ENCODE results near the gene LORICRIN. TPM values are rescaled to one million over a fixed set of nuclear protein-coding genes. Genes with fewer than 3 reads are reported as not detected.

Gene LORICRIN
- total RNA-seq, 2 experiments from 2014 or later: not detected

- ChIA-PET POLR2A (no interaction called here), CTCF (no interaction called here)
- Histone ChIP-seq H3K4me1 (ENCODE audit: insufficient read depth, low read length) (no peaks in the 10 kb centered on the region), H3K27me3 (ENCODE audit: control insufficient read depth in 1 of 2, insufficient read depth in 2 of 2, low read length in 2 of 2) (peaks cover 4 to 19% of the 10 kb centered on the region in 2 experiments), H3K4me3 (ENCODE audit: low read length) (no peak overlapping the region), H3K27ac (ENCODE audit: low read depth in 1 of 2, low read length in 2 of 2) (no peak overlapping the region), H3K9me3 (ENCODE audit: control insufficient read depth in 1 of 2, insufficient read depth in 1 of 2, low read length in 2 of 2) (peaks cover 0 to 7% of the 10 kb centered on the region in 2 experiments), H3K36me3 (ENCODE audit: insufficient read depth, low read length) (no peaks in the 10 kb centered on the region)
- Mint-ChIP-seq H3K9me3 (no peaks in the 10 kb centered on the region), H3K4me1 (ENCODE audit: low read depth) (no peaks in the 10 kb centered on the region), H3K4me3 (no peak overlapping the region), H3K36me3 (ENCODE audit: low read depth) (no peaks in the 10 kb centered on the region), H3K27me3 (peaks cover 69% of the 10 kb centered on the region), H3K27ac (no peak overlapping the region)
- no peak for ATAC-seq (ENCODE audit: poor library complexity)
- intact Hi-C loops (cut with DNase I, micrococcal nuclease): loop anchor here in 1 of 2 experiments (2.0 kb wide), 1 partner anchor 401 kb away; no protein-coding TSS in a partner anchor
- no peak for TF ChIP-seq CTCF (IDR thresholded peaks at IDR 0.05)
- DNase-seq: no peak
Observed at GRCh38 chr1:153272186-153272585, 12.7 kb downstream of the LORICRIN start.

- Histone ChIP-seq H3K27ac (ENCODE audit: low read depth in 1 of 2, low read length in 2 of 2) (no peak overlapping the region), H3K27me3 (ENCODE audit: control insufficient read depth in 1 of 2, insufficient read depth in 2 of 2, low read length in 2 of 2) (peaks cover 4 to 15% of the 10 kb centered on the region in 2 experiments), H3K4me1 (ENCODE audit: insufficient read depth, low read length) (no peaks in the 10 kb centered on the region), H3K36me3 (ENCODE audit: insufficient read depth, low read length) (no peaks in the 10 kb centered on the region), H3K4me3 (ENCODE audit: low read length) (no peak overlapping the region), H3K9me3 (ENCODE audit: control insufficient read depth in 1 of 2, insufficient read depth in 1 of 2, low read length in 2 of 2) (no peaks in the 10 kb centered on the region)
- Mint-ChIP-seq H3K27ac (no peak overlapping the region), H3K4me1 (ENCODE audit: low read depth) (no peaks in the 10 kb centered on the region), H3K9me3 (no peaks in the 10 kb centered on the region), H3K36me3 (ENCODE audit: low read depth) (no peaks in the 10 kb centered on the region), H3K4me3 (no peak overlapping the region), H3K27me3 (peaks cover 61% of the 10 kb centered on the region)
- intact Hi-C loops (cut with DNase I, micrococcal nuclease): loop anchor here (2.0 to 5.0 kb wide), 2 partner anchors 409 to 626 kb away; no protein-coding TSS in a partner anchor
- ChIA-PET POLR2A (no interaction called here), CTCF (no interaction called here)
- TF ChIP-seq CTCF (IDR thresholded peaks at IDR 0.05): peak; percentile 67
- ATAC-seq (ENCODE audit: poor library complexity): peak; percentile 72
- peak in 10 of 14 experiments; percentile 12 to 64 (median 30) for DNase-seq
Observed at GRCh38 chr1:153277852-153278251, 18.4 kb downstream of the LORICRIN start.

GRCh38 chr1:153288634-153289275 lies 29.3 kb downstream of the LORICRIN start:
- Histone ChIP-seq H3K27ac (ENCODE audit: low read depth in 1 of 2, low read length in 2 of 2) (no peak overlapping the region), H3K36me3 (ENCODE audit: insufficient read depth, low read length) (no peaks in the 10 kb centered on the region), H3K4me3 (ENCODE audit: low read length) (no peak overlapping the region), H3K9me3 (ENCODE audit: control insufficient read depth in 1 of 2, insufficient read depth in 1 of 2, low read length in 2 of 2) (peaks cover 0 to 4% of the 10 kb centered on the region in 2 experiments), H3K4me1 (ENCODE audit: insufficient read depth, low read length) (peaks cover 13% of the 10 kb centered on the region), H3K27me3 (ENCODE audit: control insufficient read depth in 1 of 2, insufficient read depth in 2 of 2, low read length in 2 of 2) (peaks cover 0 to 2% of the 10 kb centered on the region in 2 experiments)
- intact Hi-C loops (cut with DNase I, micrococcal nuclease): no loop called here
- no peak for ATAC-seq (ENCODE audit: poor library complexity)
- POLR2A ChIA-PET: no interaction called here
- Mint-ChIP-seq H3K27me3 (peaks cover 18% of the 10 kb centered on the region), H3K9me3 (no peaks in the 10 kb centered on the region), H3K4me1 (ENCODE audit: low read depth) (peaks cover 21% of the 10 kb centered on the region), H3K36me3 (ENCODE audit: low read depth) (no peaks in the 10 kb centered on the region), H3K27ac (no peak overlapping the region), H3K4me3 (no peak overlapping the region)
- TF ChIP-seq CTCF (IDR thresholded peaks at IDR 0.05): peak; percentile 40
- CTCF ChIA-PET: interaction anchor here (1.0 kb wide), 1 partner anchor 8 kb away, joined by 3 read pairs; no protein-coding TSS in a partner anchor
- peak in 4 of 14 experiments; percentile 5 to 27 (median 15) for DNase-seq

Measured in CD4-positive, alpha-beta T cell (primary cell).